HEK293 (cell line): ENCODE data around the gene RAB20.

Experiments used
- CTCF ChIA-PET: fragments of 350-600 bp; formaldehyde crosslinking; extraction: SDS; loops from one replicate; lab custom pipeline; 2021; ENCODE audit warnings: antibody characterized with exemption; lab: Yijun Ruan, JAX
- POLR2A ChIA-PET: fragments of 300-600 bp; formaldehyde crosslinking; extraction: SDS; loops from one replicate; lab custom pipeline; 2020; ENCODE audit warnings: antibody characterized with exemption, inconsistent platforms; lab: Yijun Ruan, JAX
- H3K27ac ChIP-seq: fragments of 200-500 bp; sonication (Bioruptor generic); 2 replicates; pipeline ENCODE4 v1.5.1; 2014; ENCODE audit warnings: low read depth, low read length, control low read depth, inconsistent platforms; ENCODE audit errors: extremely low read depth
- H3K36me3 ChIP-seq, 2 experiments: fragments of 200-500 bp in 1 of 2; sonication (Bioruptor generic) in 1 of 2; 1 replicate in 1 of 2; 2 replicates in 1 of 2; pipeline ENCODE4 v1.5.1; 2014 to 2017; ENCODE audit warnings: inconsistent platforms in 2 of 2, low read length in 2 of 2; ENCODE audit not compliant: control insufficient read depth in 2 of 2, insufficient read depth in 1 of 2
- H3K4me1 ChIP-seq: fragments of 200-500 bp; sonication (Bioruptor generic); 2 replicates; pipeline ENCODE4 v1.5.1; 2014; ENCODE audit warnings: mild to moderate bottlenecking, low read length, inconsistent platforms; ENCODE audit not compliant: control insufficient read depth, insufficient read depth
- H3K4me3 ChIP-seq: 2 replicates; pipeline ENCODE4 v1.5.1; 2011; ENCODE audit warnings: low read depth, mild to moderate bottlenecking, control low read depth, low read length, moderate library complexity
- H3K9me3 ChIP-seq: fragments of 200-500 bp; sonication (Bioruptor generic); 2 replicates; pipeline ENCODE4 v1.5.1; 2014; ENCODE audit warnings: low read depth, low read length, inconsistent platforms; ENCODE audit not compliant: control insufficient read depth, insufficient read depth
- KLF10 ChIP-seq: fragments of 450-650 bp; IDR thresholded peaks from 2 replicates; pipeline ENCODE4 v1.5.1; 2018; ENCODE audit warnings: missing biosample characterization, mild to moderate bottlenecking, missing genetic modification characterization
- MYNN ChIP-seq: fragments of 450-650 bp; formaldehyde crosslinking; IDR thresholded peaks from 2 replicates; pipeline ENCODE4 v1.5.1; 2016; ENCODE audit warnings: missing biosample characterization, missing genetic modification characterization, borderline replicate concordance
- REST ChIP-seq: fragments of 450-650 bp; formaldehyde crosslinking; IDR thresholded peaks from 2 replicates; pipeline ENCODE4 v1.5.1; 2016; ENCODE audit warnings: missing biosample characterization, missing genetic modification characterization
- ZBTB21 ChIP-seq: fragments of 450-650 bp; formaldehyde crosslinking; IDR thresholded peaks from 2 replicates; pipeline ENCODE4 v1.5.1; 2017; ENCODE audit warnings: missing biosample characterization, missing genetic modification characterization
- ZNF157 ChIP-seq: fragments of 450-650 bp; formaldehyde crosslinking; IDR thresholded peaks from 2 replicates; pipeline ENCODE4 v1.5.1; 2016; ENCODE audit warnings: missing biosample characterization, missing genetic modification characterization
- ZNF211 ChIP-seq: fragments of 450-650 bp; formaldehyde crosslinking; IDR thresholded peaks from 2 replicates; pipeline ENCODE4 v1.5.1; 2016; ENCODE audit warnings: low read depth, missing biosample characterization, missing genetic modification characterization
- ZNF280D ChIP-seq: fragments of 450-650 bp; formaldehyde crosslinking; IDR thresholded peaks from 2 replicates; pipeline ENCODE4 v1.5.1; 2016; ENCODE audit warnings: missing biosample characterization, missing genetic modification characterization
- ZNF292 ChIP-seq: fragments of 450-650 bp; formaldehyde crosslinking; IDR thresholded peaks from 2 replicates; pipeline ENCODE4 v1.5.1; 2016; ENCODE audit warnings: low read depth, missing biosample characterization, missing genetic modification characterization, borderline replicate concordance
- ZNF514 ChIP-seq: fragments of 450-650 bp; formaldehyde crosslinking; IDR thresholded peaks from 2 replicates; pipeline ENCODE4 v1.5.1; 2016; ENCODE audit warnings: missing biosample characterization, missing genetic modification characterization
- ZNF530 ChIP-seq: fragments of 450-650 bp; formaldehyde crosslinking; IDR thresholded peaks from 2 replicates; pipeline ENCODE4 v1.5.1; 2016; ENCODE audit warnings: low read depth, missing biosample characterization, missing genetic modification characterization
- ZNF549 ChIP-seq: fragments of 450-650 bp; IDR thresholded peaks from 2 replicates; pipeline ENCODE4 v1.5.1; 2018; ENCODE audit warnings: missing biosample characterization, missing genetic modification characterization, mild to moderate bottlenecking, inconsistent platforms, moderate library complexity
- ZNF585B ChIP-seq: fragments of 450-650 bp; formaldehyde crosslinking; IDR thresholded peaks from 2 replicates; pipeline ENCODE4 v1.5.1; 2016; ENCODE audit warnings: missing biosample characterization, missing genetic modification characterization
- ZNF658 ChIP-seq: fragments of 450-650 bp; formaldehyde crosslinking; IDR thresholded peaks from 2 replicates; pipeline ENCODE4; 2016; ENCODE audit warnings: missing biosample characterization, missing genetic modification characterization
- ZNF777 ChIP-seq: fragments of 450-650 bp; formaldehyde crosslinking; IDR thresholded peaks from 2 replicates; pipeline ENCODE4 v1.5.1; 2017; ENCODE audit warnings: missing biosample characterization, missing genetic modification characterization, borderline replicate concordance

Gene RAB20

GRCh38 chr13:110605132-110605531 lies 43.6 kb upstream of the RAB20 start:
- H3K36me3 ChIP-seq: no peaks in the 10 kb centered on the region
- H3K4me1 ChIP-seq: no peaks in the 10 kb centered on the region
- H3K4me3 ChIP-seq: no peak overlapping the region
- POLR2A ChIA-PET: no interaction called here
- TF ChIP-seq ZNF530 (tag by site-specific recombination): no peak
- TF ChIP-seq ZNF211 (tag by site-specific recombination): no peak
- TF ChIP-seq KLF10: no peak
- no peak for TF ChIP-seq ZNF658 (tag by site-specific recombination)
- TF ChIP-seq ZNF280D: no peak
- TF ChIP-seq ZNF585B (tag by site-specific recombination): no peak
- no peak for TF ChIP-seq ZNF549 (tag by site-specific recombination)
- TF ChIP-seq ZNF292 (tag by site-specific recombination): no peak
- no peaks in the 10 kb centered on the region for H3K9me3 ChIP-seq
- CTCF ChIA-PET: interaction anchor here (0.6 kb wide), 1 partner anchor 10 kb away, joined by 3 read pairs; no protein-coding TSS in a partner anchor
- H3K27ac ChIP-seq: no peak overlapping the region

GRCh38 chr13:110600980-110601379 lies 39.5 kb upstream of the RAB20 start:
- ChIA-PET POLR2A (interaction anchor here (1.1 kb wide), 1 partner anchor 14 kb away, joined by 4 read pairs; the partner anchor contains the start of gene NAXD), CTCF (interaction anchor here (1.1 kb wide), 1 partner anchor 315 kb away, joined by 3 read pairs; no protein-coding TSS in a partner anchor)
- Histone ChIP-seq H3K27ac (no peak overlapping the region), H3K4me1 (no peaks in the 10 kb centered on the region), H3K9me3 (no peaks in the 10 kb centered on the region), H3K36me3 (no peaks in the 10 kb centered on the region), H3K4me3 (no peak overlapping the region)
- no peak for TF ChIP-seq ZNF157
- TF ChIP-seq REST (tag by site-specific recombination): no peak
- TF ChIP-seq ZNF777 (tag by site-specific recombination): no peak
- TF ChIP-seq MYNN (tag by site-specific recombination): no peak
- no peak for TF ChIP-seq ZNF280D
- TF ChIP-seq ZNF514 (tag by site-specific recombination): no peak
- no peak for TF ChIP-seq ZBTB21 (tag by site-specific recombination)
